Mucosa of descending colon (tissue), 3 donors: Measurements from ENCODE around the gene GLCE. TPM values are rescaled to one million over a fixed set of nuclear protein-coding genes. Genes with fewer than 3 reads are reported as not detected.
A peak's percentile ranks its signal among the peaks of the same experiment; 100 is the strongest.

Experiments
- ATAC-seq: fragments of 200-7000 bp; cut with Tn5 transposase; one replicate; pipeline ENCODE4 v1.9.1; 2020; ENCODE audit warnings: mild to moderate bottlenecking, moderate library complexity
- DNase-seq, 3 donors: peaks; one replicate each; pipeline ENCODE4 v3.0.0-alpha.2; 2020
- H3K36me3 ChIP-seq: fragments of 200-600 bp; one replicate; pipeline ENCODE4 v1.8.0; 2021; ENCODE audit warnings: low read depth, mild to moderate bottlenecking
- H3K4me1 ChIP-seq: fragments of 200-600 bp; one replicate; pipeline ENCODE4 v1.8.0; 2021; ENCODE audit warnings: low read depth, mild to moderate bottlenecking
- H3K4me3 ChIP-seq: fragments of 200-600 bp; one replicate; pipeline ENCODE4 v1.8.0; 2021; ENCODE audit warnings: mild to moderate bottlenecking
- H3K9me3 ChIP-seq: fragments of 200-600 bp; one replicate; pipeline ENCODE4 v1.8.0; 2021; ENCODE audit warnings: mild to moderate bottlenecking
- intact Hi-C, 2 donors: fragments of 100-400 bp; cut with DNase I in 1 of 2; cut with micrococcal nuclease in 1 of 2; formaldehyde crosslinking; loops; one replicate each; pipeline versions ENCODE4 v1.11.0 to v1.11.1; 2022; cut with DNase I, micrococcal nuclease
- total RNA-seq, 3 donors: library from RNA; stranded (reverse); fragmentation: NEBNext Ultra II Directional in 2 of 3; extraction: Animal tissue kit (Norgen Biotek cat#: 25700) in 2 of 3; gene quantifications; one replicate each; pipeline versions ENCODE4 v1.2.1 to v1.2.4, GENCODE V29; 2021 to 2023
- TF ChIP-seq, protein P1 (sequence below): fragments of 200-600 bp; IDR thresholded peaks from one replicate; pipeline ENCODE4 v1.8.0; 2022; ENCODE audit warnings: antibody characterized with exemption, mild to moderate bottlenecking
- donor health status: DM: no; HTN: no; CAD: no; lungs with moderate emphysema.
- donor health status: DM: no; HTN: no; CAD: no.
- donor health status: DM: no; HTN: yes; CAD: no.

Gene GLCE
- total RNA-seq, 3 donors from 2014 or later = 17.7 to 36.4 (median 32.3) TPM

- DNase-seq = no peak
- no peak for ATAC-seq
- H3K36me3 ChIP-seq = no peaks in the 10 kb centered on the region
- intact Hi-C loops = no loop called here
- TF ChIP-seq, protein P1, sequence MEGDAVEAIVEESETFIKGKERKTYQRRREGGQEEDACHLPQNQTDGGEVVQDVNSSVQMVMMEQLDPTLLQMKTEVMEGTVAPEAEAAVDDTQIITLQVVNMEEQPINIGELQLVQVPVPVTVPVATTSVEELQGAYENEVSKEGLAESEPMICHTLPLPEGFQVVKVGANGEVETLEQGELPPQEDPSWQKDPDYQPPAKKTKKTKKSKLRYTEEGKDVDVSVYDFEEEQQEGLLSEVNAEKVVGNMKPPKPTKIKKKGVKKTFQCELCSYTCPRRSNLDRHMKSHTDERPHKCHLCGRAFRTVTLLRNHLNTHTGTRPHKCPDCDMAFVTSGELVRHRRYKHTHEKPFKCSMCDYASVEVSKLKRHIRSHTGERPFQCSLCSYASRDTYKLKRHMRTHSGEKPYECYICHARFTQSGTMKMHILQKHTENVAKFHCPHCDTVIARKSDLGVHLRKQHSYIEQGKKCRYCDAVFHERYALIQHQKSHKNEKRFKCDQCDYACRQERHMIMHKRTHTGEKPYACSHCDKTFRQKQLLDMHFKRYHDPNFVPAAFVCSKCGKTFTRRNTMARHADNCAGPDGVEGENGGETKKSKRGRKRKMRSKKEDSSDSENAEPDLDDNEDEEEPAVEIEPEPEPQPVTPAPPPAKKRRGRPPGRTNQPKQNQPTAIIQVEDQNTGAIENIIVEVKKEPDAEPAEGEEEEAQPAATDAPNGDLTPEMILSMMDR = no peak
- H3K4me1 ChIP-seq = peaks cover 3% of the 10 kb centered on the region
- H3K9me3 ChIP-seq = no peaks in the 10 kb centered on the region
- H3K4me3 ChIP-seq = no peak overlapping the region
These were observed 5.8 kb upstream of the GLCE start for GRCh38 chr15:69154684-69155083.

- intact Hi-C loops = no loop called here
- Histone ChIP-seq H3K4me1 (peaks cover 4% of the 10 kb centered on the region), H3K4me3 (no peak overlapping the region), H3K9me3 (no peaks in the 10 kb centered on the region), H3K36me3 (no peaks in the 10 kb centered on the region)
- TF ChIP-seq, protein P1 = no peak
- no peak for ATAC-seq
- no peak for DNase-seq
These were observed 3.6 kb upstream of the GLCE start for GRCh38 chr15:69156736-69157381.

DNA sequence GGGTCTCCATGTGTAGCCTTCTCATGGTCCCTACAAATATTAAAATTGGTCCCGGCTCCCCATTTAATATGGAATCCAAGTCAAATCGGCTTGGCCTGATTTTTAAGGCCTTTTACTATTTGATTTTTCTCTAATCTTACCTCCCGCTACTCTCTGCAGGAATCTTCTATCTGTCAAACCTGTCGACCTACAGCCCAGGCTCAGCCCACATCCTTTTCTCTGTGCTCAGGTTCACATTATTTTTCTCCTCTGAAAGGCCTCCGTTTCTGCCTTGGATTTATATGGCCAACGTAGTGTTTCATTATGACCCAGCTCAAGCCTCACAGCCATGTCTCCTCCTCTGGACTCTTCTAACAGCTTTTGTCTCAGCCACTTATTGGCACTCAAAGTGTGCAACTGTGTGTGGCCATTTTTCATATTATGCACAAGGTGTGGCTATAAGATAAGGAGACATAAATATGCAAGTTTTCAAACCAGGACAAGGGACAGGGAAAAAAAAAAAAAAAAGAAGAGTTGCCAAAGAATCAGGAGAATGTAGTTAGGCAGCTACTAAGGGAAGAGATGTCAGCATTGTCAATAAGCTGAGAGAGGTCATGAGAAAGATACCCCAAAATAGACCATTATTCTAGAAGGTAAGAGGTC, 2.1 kb upstream of the GLCE start:
- Histone ChIP-seq H3K4me1 (peaks cover 7% of the 10 kb centered on the region), H3K4me3 (no peak overlapping the region), H3K36me3 (no peaks in the 10 kb centered on the region), H3K9me3 (no peaks in the 10 kb centered on the region)
- DNase-seq (no peak), ATAC-seq (no peak)
- TF ChIP-seq, protein P1 = no peak
- intact Hi-C loops = no loop called here

GRCh38 chr15:69158843-69159240, 1.6 kb upstream of the GLCE start:
- DNase-seq (no peak), ATAC-seq (no peak)
- Histone ChIP-seq H3K4me3 (no peak overlapping the region), H3K4me1 (peaks cover 9% of the 10 kb centered on the region), H3K9me3 (no peaks in the 10 kb centered on the region), H3K36me3 (no peaks in the 10 kb centered on the region)
- TF ChIP-seq, protein P1 = no peak
- intact Hi-C loops = no loop called here

GRCh38 chr15:69159805-69160140, 662 bp upstream of the GLCE start:
- peaks cover 9% of the 10 kb centered on the region for H3K4me1 ChIP-seq
- no peaks in the 10 kb centered on the region for H3K9me3 ChIP-seq
- H3K4me3 ChIP-seq = peak overlapping the region; percentile 76
- no peaks in the 10 kb centered on the region for H3K36me3 ChIP-seq
- no peak for DNase-seq
- ATAC-seq = no peak
- TF ChIP-seq, protein P1 = no peak
- intact Hi-C loops = loop anchor here in 1 of 2 donors (10.0 kb wide), 1 partner anchor 65 kb away; no protein-coding TSS in a partner anchor
